ENCODE measurements around the gene PCDHGB2. TPM values are rescaled to one million over a fixed set of nuclear protein-coding genes. Genes with fewer than 3 reads are reported as not detected.
"Not testable (repeated sequence)": the region's sequence is repeated elsewhere in the genome, so short reads cannot be mapped to it uniquely, and the experiment has no call there.

The PCDHGB2 gene
- total RNA-seq, 1 donor from 2014 or later, result 0.98 TPM

- H3K4me3 ChIP-seq (ENCODE audit: low read depth, low read length), result peak overlapping the region; percentile 39
- DNase-seq (ENCODE audit: low read depth), result no peak
- peak; percentile 66 for TF ChIP-seq CTCF (conservative IDR thresholded peaks at IDR 0.05; ENCODE audit: low read depth, low read length)
Measured at GRCh38 chr5:141326088-141326854, 33.5 kb upstream of the PCDHGB2 start.

- no peak for TF ChIP-seq CTCF (conservative IDR thresholded peaks at IDR 0.05; ENCODE audit: low read depth, low read length)
- no peak overlapping the region for H3K4me3 ChIP-seq (ENCODE audit: low read depth, low read length)
- DNase-seq (ENCODE audit: low read depth), result no peak
Measured at GRCh38 chr5:141328231-141328630, 31.6 kb upstream of the PCDHGB2 start.

- peak within 1 kb of the TSS; percentile 46 for H3K4me3 ChIP-seq (ENCODE audit: low read depth, low read length)
- peak; percentile 53 for TF ChIP-seq CTCF (conservative IDR thresholded peaks at IDR 0.05; ENCODE audit: low read depth, low read length)
- DNase-seq (ENCODE audit: low read depth), result no peak
Measured at GRCh38 chr5:141330299-141331080, 29.3 kb upstream of the PCDHGB2 start, which contains the start of gene PCDHGA1. TSS of gene PCDHGA1 (plus strand) at chr5:141330514.

- not testable (repeated sequence) for DNase-seq (ENCODE audit: low read depth); H3K4me3 ChIP-seq (ENCODE audit: low read depth, low read length)
Measured at GRCh38 chr5:141332571-141332970, 27.2 kb upstream of the PCDHGB2 start.

- peak; percentile 59 for TF ChIP-seq CTCF (conservative IDR thresholded peaks at IDR 0.05; ENCODE audit: low read depth, low read length)
- H3K4me3 ChIP-seq (ENCODE audit: low read depth, low read length), result peak within 1 kb of the TSS; percentile 48
- no peak for DNase-seq (ENCODE audit: low read depth)
Measured at GRCh38 chr5:141338538-141339306, 21.1 kb upstream of the PCDHGB2 start, which contains the start of gene PCDHGA2. TSS of gene PCDHGA2 (plus strand) at chr5:141338760.

- H3K4me3 ChIP-seq (ENCODE audit: low read depth, low read length); DNase-seq (ENCODE audit: low read depth): not testable (repeated sequence)
Measured at GRCh38 chr5:141340781-141341354, 18.9 kb upstream of the PCDHGB2 start.

GRCh38 chr5:141342773-141343172, 17.0 kb upstream of the PCDHGB2 start:
- TF ChIP-seq CTCF (conservative IDR thresholded peaks at IDR 0.05; ENCODE audit: low read depth, low read length), result no peak
- no peak overlapping the region for H3K4me3 ChIP-seq (ENCODE audit: low read depth, low read length)

More at GRCh38 chr5:141342773-141343172, 17.0 kb upstream of the PCDHGB2 start:
- DNase-seq (ENCODE audit: low read depth), result no peak

Data from epithelial cell of proximal tubule (primary cell).